Cardiac fibroblast (primary cell): Measurements from ENCODE around the gene ZRSR2.

Experiments
- DNase-seq, 2 donors: peaks; one replicate each; pipeline versions ENCODE4 v3.0.0 to v3.0.0-alpha.2; 2010; ENCODE audit warnings: low read depth in 2 of 2
- H3K4me3 ChIP-seq, 2 donors: replicated peaks in 1 of 2; 1 replicate in 1 of 2; 2 replicates in 1 of 2; pipeline ENCODE4 v1.5.1; 2011; ENCODE audit warnings: low read depth in 2 of 2, low read length in 2 of 2, mild to moderate bottlenecking in 2 of 2, moderate library complexity in 1 of 2
- CTCF ChIP-seq: IDR thresholded peaks from one replicate; pipeline ENCODE4 v1.5.1; 2011; ENCODE audit warnings: low read depth, mild to moderate bottlenecking, low read length, inconsistent platforms

The ZRSR2 gene

GRCh38 chrX:15815779-15816437, 25.6 kb downstream of the ZRSR2 start:
- TF ChIP-seq CTCF: peak; percentile 39
- peak; percentile 31 to 34 for DNase-seq
- H3K4me3 ChIP-seq: no peak overlapping the region

- DNase-seq: no peak
- no peak overlapping the region for H3K4me3 ChIP-seq
- TF ChIP-seq CTCF: no peak
Observed at GRCh38 chrX:15816438-15816809, 26.1 kb downstream of the ZRSR2 start.

GRCh38 chrX:15816886-15817285, 26.6 kb downstream of the ZRSR2 start:
- peak in 1 of 2 donors; percentile 12 for DNase-seq
- no peak for TF ChIP-seq CTCF
- no peak overlapping the region for H3K4me3 ChIP-seq

DNA sequence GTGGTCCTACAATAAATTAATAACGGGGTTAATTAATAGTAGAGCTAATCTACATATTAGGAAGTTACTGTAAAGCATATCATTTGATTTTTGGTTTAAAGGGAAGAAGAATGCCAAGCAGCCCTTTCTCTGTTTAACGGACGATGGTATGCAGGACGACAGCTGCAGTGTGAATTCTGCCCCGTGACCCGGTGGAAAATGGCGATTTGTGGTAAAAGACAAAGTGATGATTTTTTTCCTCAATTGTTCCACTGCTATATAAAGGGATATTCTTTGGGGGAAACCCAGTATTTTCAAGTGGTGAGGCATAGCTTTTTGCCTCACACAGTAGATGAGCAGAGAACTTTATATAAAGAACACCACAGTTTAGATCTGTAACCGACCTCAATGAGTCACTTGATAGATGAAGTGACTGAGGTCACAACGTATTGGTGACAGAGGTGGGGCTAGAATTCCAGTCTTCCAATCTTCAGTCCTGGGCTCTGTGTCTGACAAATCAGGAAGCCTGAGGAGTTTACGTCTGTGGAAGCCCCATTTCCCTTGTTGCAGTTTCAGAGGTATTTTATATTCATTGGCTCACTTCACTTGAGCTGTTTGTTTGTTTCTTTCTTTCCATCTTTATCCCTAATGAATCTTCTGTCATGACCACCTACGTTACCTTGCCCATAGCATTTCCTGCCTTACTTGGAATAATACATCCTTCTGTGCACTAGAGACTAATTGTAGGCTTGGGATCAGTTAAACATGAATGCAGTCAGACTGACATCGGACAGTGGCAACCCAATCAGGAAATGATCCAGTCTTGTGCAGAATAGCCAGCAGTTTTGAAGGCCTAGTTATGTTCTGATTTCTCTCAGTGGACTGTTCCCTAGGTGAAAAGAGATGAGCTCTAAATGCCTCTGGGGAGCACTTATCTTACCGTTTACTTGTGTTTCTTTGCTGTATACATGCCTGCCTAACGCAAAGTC, 30.1 kb downstream of the ZRSR2 start:
- no peak for TF ChIP-seq CTCF
- H3K4me3 ChIP-seq: no peak overlapping the region
- no peak for DNase-seq

DNA sequence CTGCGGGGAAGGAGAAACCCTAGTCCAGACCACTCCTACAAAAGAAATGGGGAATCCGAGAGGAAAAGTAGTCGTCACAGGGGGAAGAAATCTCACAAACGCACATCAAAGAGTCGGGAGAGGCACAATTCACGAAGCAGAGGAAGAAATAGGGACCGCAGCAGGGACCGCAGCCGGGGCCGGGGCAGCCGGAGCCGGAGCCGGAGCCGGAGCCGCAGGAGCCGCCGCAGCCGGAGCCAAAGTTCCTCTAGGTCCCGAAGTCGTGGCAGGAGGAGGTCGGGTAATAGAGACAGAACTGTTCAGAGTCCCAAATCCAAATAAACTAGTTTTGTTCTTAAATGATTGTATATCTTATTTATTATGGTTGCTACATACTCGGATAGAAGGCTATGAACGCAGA, 32.6 kb downstream of the ZRSR2 start:
- no peak for TF ChIP-seq CTCF
- DNase-seq: no peak
- no peak overlapping the region for H3K4me3 ChIP-seq

- H3K4me3 ChIP-seq: no peak overlapping the region
- DNase-seq: no peak
- TF ChIP-seq CTCF: no peak
Observed at GRCh38 chrX:15825936-15826335, 35.7 kb downstream of the ZRSR2 start.
